ENCODE data around the gene FAF1. TPM values are rescaled to one million over a fixed set of nuclear protein-coding genes. Genes with fewer than 3 reads are reported as not detected.

The FAF1 gene
- total and polyA plus RNA-seq, 2 donors (not counting 3 experiments of a cell fraction or from before 2014, with no cell fraction given), result 9.0 to 57.6 TPM

GRCh38 chr1:50611675-50612074 lies 348.4 kb downstream of the FAF1 start:
- no TSS peak for BruUV-seq (replicated peaks)
- no peak overlapping the region for H3K4me2 ChIP-seq (ENCODE audit: insufficient read depth, low read length)
- H4K20me1 ChIP-seq (replicated peaks; ENCODE audit: control insufficient read depth, extremely low read depth, insufficient read depth, low read length), result no peaks in the 10 kb centered on the region
- CTCF ChIA-PET, result interaction anchor here (0.8 to 11.8 kb wide), 5 partner anchors 8 to 241 kb away, joined by 3 to 170 read pairs (median 13); no protein-coding TSS in a partner anchor
- FAIRE-seq (no peak), DNase-seq (ENCODE audit: low read depth, low spot score) (no peak)
- no peak overlapping the region for H2AFZ ChIP-seq (ENCODE audit: low read depth, low read length)
- no peak overlapping the region for H3K9ac ChIP-seq (replicated peaks; ENCODE audit: extremely low read depth, insufficient read depth, low read length)
- H3K27ac ChIP-seq (ENCODE audit: insufficient read depth, low read depth, low read length), result no peak overlapping the region
- H3K4me3 ChIP-seq (replicated peaks in 1 of 3; ENCODE audit: insufficient read depth in 1 of 3, low read depth in 1 of 3, low read length in 3 of 3), result no peak overlapping the region
- H3K9me1 ChIP-seq (replicated peaks; ENCODE audit: control insufficient read depth, extremely low read depth, insufficient read depth, low read length), result no peaks in the 10 kb centered on the region
- H3K27me3 ChIP-seq (ENCODE audit: control insufficient read depth in 2 of 2, insufficient read depth in 2 of 2, low read length in 2 of 2), result no peaks in the 10 kb centered on the region
- POLR2A ChIA-PET, result interaction anchor here (0.8 kb wide), 1 partner anchor 10 kb away, joined by 5 read pairs; no protein-coding TSS in a partner anchor
- dilution Hi-C loops (cut with MboI; ENCODE audit: extremely low pct_ligation_motif_present, low sequenced_read_pairs), result no loop called here
- no peaks in the 10 kb centered on the region for H3K79me2 ChIP-seq (ENCODE audit: control insufficient read depth, insufficient read depth, low read length)
- TF ChIP-seq MAX (IDR thresholded peaks at IDR 0.05; ENCODE audit: insufficient read depth, insufficient read length) (no peak), MYC (IDR thresholded peaks at IDR 0.05; ENCODE audit: low read depth, low read length) (no peak), EZH2 (IDR thresholded peaks at IDR 0.05; ENCODE audit: borderline replicate concordance, low read depth, low read length, severe bottlenecking) (no peak), POLR2AphosphoS5 (IDR thresholded peaks at IDR 0.05; ENCODE audit: insufficient read depth, low read depth, low read length) (no peak)
- H3K36me3 ChIP-seq (ENCODE audit: control insufficient read depth in 2 of 2, extremely low read depth in 1 of 2, insufficient read depth in 2 of 2, low read length in 2 of 2), result no peaks in the 10 kb centered on the region
- H3K4me1 ChIP-seq (ENCODE audit: control insufficient read depth, extremely low read depth, insufficient read depth, low read length), result no peaks in the 10 kb centered on the region
- no peaks in the 10 kb centered on the region for H3K9me3 ChIP-seq (replicated peaks; ENCODE audit: control insufficient read depth, insufficient read depth, low read length)
- intact Hi-C loops (cut with micrococcal nuclease), result no loop called here

GRCh38 chr1:50610563-50610962 lies 349.5 kb downstream of the FAF1 start:
- no peaks in the 10 kb centered on the region for H4K20me1 ChIP-seq (replicated peaks; ENCODE audit: control insufficient read depth, extremely low read depth, insufficient read depth, low read length)
- H3K9ac ChIP-seq (replicated peaks; ENCODE audit: extremely low read depth, insufficient read depth, low read length), result no peak overlapping the region
- no peak overlapping the region for H3K27ac ChIP-seq (ENCODE audit: insufficient read depth, low read depth, low read length)
- intact Hi-C loops (cut with micrococcal nuclease) (no loop called here), dilution Hi-C loops (cut with MboI; ENCODE audit: extremely low pct_ligation_motif_present, low sequenced_read_pairs) (no loop called here)
- no peak overlapping the region for H3K4me3 ChIP-seq (replicated peaks in 1 of 3; ENCODE audit: insufficient read depth in 1 of 3, low read depth in 1 of 3, low read length in 3 of 3)
- DNase-seq (ENCODE audit: low read depth, low spot score) (no peak), FAIRE-seq (no peak)
- ChIA-PET POLR2A (no interaction called here), CTCF (interaction anchor here (2.3 to 11.8 kb wide), 4 partner anchors 7 to 240 kb away, joined by 6 to 170 read pairs (median 15); no protein-coding TSS in a partner anchor)
- no peaks in the 10 kb centered on the region for H3K9me1 ChIP-seq (replicated peaks; ENCODE audit: control insufficient read depth, extremely low read depth, insufficient read depth, low read length)
- no peak overlapping the region for H3K4me2 ChIP-seq (ENCODE audit: insufficient read depth, low read length)
- H3K79me2 ChIP-seq (ENCODE audit: control insufficient read depth, insufficient read depth, low read length), result no peaks in the 10 kb centered on the region
- no peak for TF ChIP-seq EZH2 (IDR thresholded peaks at IDR 0.05; ENCODE audit: borderline replicate concordance, low read depth, low read length, severe bottlenecking)
- TF ChIP-seq JUN (IDR thresholded peaks at IDR 0.05; ENCODE audit: borderline replicate concordance, insufficient read depth, insufficient read length, low read depth), result no peak
- TF ChIP-seq POLR2A (IDR thresholded peaks at IDR 0.05; ENCODE audit: low read depth, low read length), result no peak
- no peak for TF ChIP-seq GATA2 (IDR thresholded peaks at IDR 0.05; ENCODE audit: insufficient read depth, insufficient read length, low read depth, low read length)
- no peak for TF ChIP-seq FOS (IDR thresholded peaks at IDR 0.05; ENCODE audit: borderline replicate concordance, insufficient read depth, low read length)
- H3K36me3 ChIP-seq (ENCODE audit: control insufficient read depth in 2 of 2, extremely low read depth in 1 of 2, insufficient read depth in 2 of 2, low read length in 2 of 2), result no peaks in the 10 kb centered on the region
- H3K4me1 ChIP-seq (ENCODE audit: control insufficient read depth, extremely low read depth, insufficient read depth, low read length), result no peaks in the 10 kb centered on the region
- no peaks in the 10 kb centered on the region for H3K27me3 ChIP-seq (ENCODE audit: control insufficient read depth in 2 of 2, insufficient read depth in 2 of 2, low read length in 2 of 2)
- H3K9me3 ChIP-seq (replicated peaks; ENCODE audit: control insufficient read depth, insufficient read depth, low read length), result no peaks in the 10 kb centered on the region
- no TSS peak for BruUV-seq (replicated peaks)
- no peak overlapping the region for H2AFZ ChIP-seq (ENCODE audit: low read depth, low read length)
